GM06990 (cell line): ENCODE data around the gene CLEC3B.

Experiments used
- DNase-seq: peaks from one replicate; pipeline ENCODE4 v3.0.0-alpha.2; 2011; ENCODE audit not compliant: insufficient read length; ENCODE audit errors: extremely low read depth
- H3K27me3 ChIP-seq: replicated peaks from 2 replicates; pipeline ENCODE4 v1.6.0; 2011; ENCODE audit warnings: low read length; ENCODE audit not compliant: control insufficient read depth, insufficient read depth
- H3K36me3 ChIP-seq: 2 replicates; pipeline ENCODE4 v1.5.1; 2011; ENCODE audit warnings: low read length; ENCODE audit not compliant: control insufficient read depth, insufficient read depth
- H3K4me3 ChIP-seq: replicated peaks from 2 replicates; pipeline ENCODE4 v1.5.1; 2011; ENCODE audit warnings: low read depth, mild to moderate bottlenecking, control low read depth, low read length
- TF ChIP-seq, protein P1 (sequence below): IDR thresholded peaks from 2 replicates; pipeline ENCODE4 v1.5.1; 2011; ENCODE audit warnings: low read length, control low read depth, mild to moderate bottlenecking, inconsistent platforms; ENCODE audit not compliant: insufficient read depth, poor library complexity, severe bottlenecking

The CLEC3B gene

DNA sequence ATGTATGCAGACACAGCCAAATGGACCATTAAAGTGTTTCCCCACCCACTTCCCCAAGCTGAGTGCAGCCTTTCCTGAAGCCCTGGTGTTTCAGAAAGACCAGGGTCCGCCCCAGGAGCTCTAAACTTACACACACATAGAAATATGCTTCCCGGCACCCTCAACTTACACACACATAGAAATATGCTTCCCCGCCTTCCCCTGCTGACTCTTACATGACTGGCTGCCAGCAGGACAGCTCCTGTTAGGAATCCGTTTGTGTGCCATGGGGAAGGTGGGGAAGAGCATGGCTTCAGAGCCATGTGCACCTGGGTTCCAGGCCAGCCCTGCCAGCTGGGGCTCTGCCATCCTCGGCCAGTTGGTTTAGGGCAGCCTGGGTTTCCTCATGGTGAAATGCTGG is 3.6 kb downstream of the CLEC3B start:
- no peak for DNase-seq
- TF ChIP-seq, protein P1, sequence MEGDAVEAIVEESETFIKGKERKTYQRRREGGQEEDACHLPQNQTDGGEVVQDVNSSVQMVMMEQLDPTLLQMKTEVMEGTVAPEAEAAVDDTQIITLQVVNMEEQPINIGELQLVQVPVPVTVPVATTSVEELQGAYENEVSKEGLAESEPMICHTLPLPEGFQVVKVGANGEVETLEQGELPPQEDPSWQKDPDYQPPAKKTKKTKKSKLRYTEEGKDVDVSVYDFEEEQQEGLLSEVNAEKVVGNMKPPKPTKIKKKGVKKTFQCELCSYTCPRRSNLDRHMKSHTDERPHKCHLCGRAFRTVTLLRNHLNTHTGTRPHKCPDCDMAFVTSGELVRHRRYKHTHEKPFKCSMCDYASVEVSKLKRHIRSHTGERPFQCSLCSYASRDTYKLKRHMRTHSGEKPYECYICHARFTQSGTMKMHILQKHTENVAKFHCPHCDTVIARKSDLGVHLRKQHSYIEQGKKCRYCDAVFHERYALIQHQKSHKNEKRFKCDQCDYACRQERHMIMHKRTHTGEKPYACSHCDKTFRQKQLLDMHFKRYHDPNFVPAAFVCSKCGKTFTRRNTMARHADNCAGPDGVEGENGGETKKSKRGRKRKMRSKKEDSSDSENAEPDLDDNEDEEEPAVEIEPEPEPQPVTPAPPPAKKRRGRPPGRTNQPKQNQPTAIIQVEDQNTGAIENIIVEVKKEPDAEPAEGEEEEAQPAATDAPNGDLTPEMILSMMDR: no peak
- no peaks in the 10 kb centered on the region for H3K36me3 ChIP-seq
- no peaks in the 10 kb centered on the region; the same call in 1 of the 2 replicates for H3K27me3 ChIP-seq
- no peak overlapping the region for H3K4me3 ChIP-seq

- Histone ChIP-seq H3K4me3 (no peak overlapping the region), H3K36me3 (no peaks in the 10 kb centered on the region), H3K27me3 (no peaks in the 10 kb centered on the region; the same call in 1 of the 2 replicates)
- no peak for DNase-seq
- TF ChIP-seq, protein P1: no peak
Measured at GRCh38 chr3:45031531-45031930, 5.4 kb downstream of the CLEC3B start.

DNA sequence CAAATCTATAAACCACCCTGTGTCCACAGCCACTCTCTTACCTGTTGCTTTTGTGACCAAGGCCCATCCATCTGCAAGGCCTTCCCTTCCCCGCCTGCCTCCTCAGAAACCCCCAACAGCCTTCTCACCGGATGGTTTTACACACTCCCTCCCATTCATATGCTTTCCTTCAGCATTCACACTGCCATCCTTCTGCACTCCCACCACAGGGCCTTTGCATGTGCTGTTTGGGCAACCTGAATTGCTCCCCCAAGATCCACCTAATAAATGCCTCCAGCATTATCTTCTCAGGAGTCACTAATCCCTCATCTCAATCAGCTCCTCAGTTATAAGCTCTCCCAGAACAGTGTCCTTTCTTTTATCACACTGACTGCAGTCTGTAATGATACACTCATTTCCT is 6.0 kb downstream of the CLEC3B start:
- no peak overlapping the region for H3K4me3 ChIP-seq
- DNase-seq: no peak
- TF ChIP-seq, protein P1: no peak
- no peaks in the 10 kb centered on the region; the same call in 1 of the 2 replicates for H3K27me3 ChIP-seq
- H3K36me3 ChIP-seq: no peaks in the 10 kb centered on the region

- no peaks in the 10 kb centered on the region for H3K36me3 ChIP-seq
- DNase-seq: no peak
Measured at GRCh38 chr3:45033791-45034190, 7.7 kb downstream of the CLEC3B start.

GRCh38 chr3:45034612-45035252 is 8.6 kb downstream of the CLEC3B start:
- peak; percentile 28 for DNase-seq
- no peaks in the 10 kb centered on the region; the same call in 1 of the 2 replicates for H3K27me3 ChIP-seq
- no peaks in the 10 kb centered on the region for H3K36me3 ChIP-seq
- TF ChIP-seq, protein P1: no peak
- no peak overlapping the region for H3K4me3 ChIP-seq

More at GRCh38 chr3:45033791-45034190, 7.7 kb downstream of the CLEC3B start:
- Histone ChIP-seq H3K4me3 (no peak overlapping the region), H3K27me3 (no peaks in the 10 kb centered on the region; the same call in 1 of the 2 replicates)
- TF ChIP-seq, protein P1: no peak
